NCI-H460 (cell line): Measurements from ENCODE around the gene GBE1. TPM values are rescaled to one million over a fixed set of nuclear protein-coding genes. Genes with fewer than 3 reads are reported as not detected.
"Not testable (repeated sequence)": the region's sequence is repeated elsewhere in the genome, so short reads cannot be mapped to it uniquely, and the experiment has no call there.

Experiments used
- DNase-seq: peaks from one replicate; pipeline ENCODE4 v3.0.0-alpha.2; 2016; ENCODE audit warnings: low read depth; ENCODE audit errors: extremely low read depth
- polyA plus RNA-seq: library from polyadenylated mRNA; depleted of rRNA; stranded (reverse); fragments of >200 nt; gene quantifications from 2 replicates; pipeline ENCODE4 v1.2.3, GENCODE V29; 2014; cell fraction: nucleus; rRNA removed
- total RNA-seq: library from RNA; depleted of rRNA; stranded (reverse); fragments of >200 nt; shearing (Covaris generic); gene quantifications from 2 replicates; pipeline ENCODE4 v1.2.3, GENCODE V29; 2014; rRNA removed

The GBE1 gene
- 77.1 and 78.5 TPM in 2 replicates for total RNA-seq
- polyA plus RNA-seq, result 31.2 and 42.2 TPM in 2 replicates

- DNase-seq, result peak; percentile 93
Measured at GRCh38 chr3:81760924-81761903, at the start of gene GBE1. Gene GBE1 (minus strand): TSS chr3:81761645. CDS start chr3:81761517, 128 bp downstream.

GRCh38 chr3:81808900-81809299 is 47.5 kb upstream of the GBE1 start:
- no peak for DNase-seq

DNA sequence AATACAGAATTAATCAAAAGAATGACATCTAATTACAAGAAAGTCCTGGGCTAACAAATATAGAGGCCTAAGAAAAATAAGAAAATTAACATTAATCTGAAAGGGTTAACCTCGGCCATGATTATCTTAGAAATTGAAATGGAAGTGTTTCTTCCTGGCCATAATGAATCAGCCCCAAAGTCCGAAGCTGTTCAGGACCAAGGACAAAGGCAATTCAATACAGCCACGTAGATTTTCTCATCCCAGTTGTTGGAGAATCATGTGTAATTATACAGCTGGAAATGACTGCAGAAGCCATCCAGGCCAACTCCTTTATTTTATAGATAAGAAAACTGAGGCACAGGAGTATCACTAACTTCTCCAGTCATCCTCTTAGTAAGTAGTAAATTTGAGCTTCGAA is 38.0 kb upstream of the GBE1 start:
- DNase-seq, result no peak

DNA sequence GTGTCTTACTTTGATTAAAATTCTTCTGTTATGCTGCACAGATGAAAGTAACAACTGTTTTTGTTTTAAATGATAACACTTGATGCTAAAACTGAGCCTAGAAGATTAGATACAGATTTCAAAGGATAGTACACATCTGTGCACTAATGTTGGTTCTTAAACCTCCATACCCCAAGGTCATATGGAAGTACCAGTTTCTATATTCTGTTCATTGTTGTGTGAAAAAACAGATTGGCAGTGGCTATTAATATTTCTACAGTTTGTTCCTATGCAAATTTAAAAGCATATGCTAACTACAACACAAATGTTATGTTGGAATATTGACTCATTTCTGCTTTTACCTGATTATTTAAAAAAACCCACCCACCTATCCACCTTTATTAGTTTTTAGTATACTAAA is 32.0 kb upstream of the GBE1 start:
- no peak for DNase-seq

DNA sequence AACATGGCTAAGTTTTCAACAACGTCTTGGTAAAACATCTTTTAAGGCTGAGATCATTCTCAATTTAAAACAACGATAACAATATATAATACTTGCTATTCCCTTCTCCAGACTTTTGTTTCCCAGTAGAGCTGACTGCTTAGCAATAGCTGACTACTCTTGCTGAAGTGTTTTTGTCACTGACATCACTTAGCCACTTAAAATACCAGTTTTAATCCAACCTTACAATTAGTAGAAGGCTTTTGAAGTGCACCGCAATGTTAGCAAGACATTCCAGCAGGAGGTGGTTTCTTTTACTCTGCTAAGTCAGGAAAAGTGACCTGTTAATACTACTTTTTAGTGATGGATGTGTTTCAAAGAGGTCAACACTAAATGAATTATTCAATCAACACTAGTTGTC is 28.7 kb upstream of the GBE1 start:
- DNase-seq, result no peak

DNA sequence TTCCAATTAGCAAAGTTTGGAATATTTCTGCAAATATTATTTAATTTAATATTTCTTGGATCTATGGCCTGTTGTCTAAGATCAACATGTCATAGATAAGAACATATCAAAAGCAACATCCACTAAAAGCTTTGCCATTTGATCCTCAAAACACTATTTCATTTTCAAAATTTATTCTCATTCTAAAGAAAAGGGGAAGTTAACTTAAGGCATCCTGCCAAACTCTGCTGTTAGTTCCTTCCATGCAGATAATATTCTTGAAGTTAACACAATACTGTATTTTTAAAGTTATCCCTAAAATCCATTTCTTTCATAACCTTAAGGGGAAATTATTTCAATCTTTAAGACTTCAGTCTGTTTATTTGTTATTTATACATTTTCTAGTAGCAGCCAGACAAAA is 28.2 kb upstream of the GBE1 start:
- no peak for DNase-seq

- DNase-seq, result no peak
Measured at GRCh38 chr3:81788610-81789009, 27.2 kb upstream of the GBE1 start.

GRCh38 chr3:81788044-81788443 is 26.6 kb upstream of the GBE1 start:
- no peak for DNase-seq

DNA sequence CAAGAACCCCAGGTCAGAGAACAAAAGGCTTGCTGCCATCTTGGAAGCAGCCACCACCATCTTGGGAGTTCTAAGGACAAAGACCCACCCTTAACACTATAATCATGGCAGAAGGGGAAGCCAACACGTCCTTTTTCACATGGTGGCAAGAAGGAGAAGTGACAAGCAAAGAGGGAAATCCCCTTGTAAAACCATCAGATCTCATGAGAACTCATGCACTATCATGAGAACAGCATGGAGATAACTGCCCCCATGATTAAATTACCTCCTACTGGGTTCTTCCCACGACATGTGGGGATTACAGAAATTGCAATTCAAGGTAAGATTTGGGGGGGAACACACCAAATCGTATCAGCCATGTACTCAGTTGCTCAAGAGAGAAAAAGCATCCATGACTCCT is 21.1 kb upstream of the GBE1 start:
- no peak for DNase-seq

DNA sequence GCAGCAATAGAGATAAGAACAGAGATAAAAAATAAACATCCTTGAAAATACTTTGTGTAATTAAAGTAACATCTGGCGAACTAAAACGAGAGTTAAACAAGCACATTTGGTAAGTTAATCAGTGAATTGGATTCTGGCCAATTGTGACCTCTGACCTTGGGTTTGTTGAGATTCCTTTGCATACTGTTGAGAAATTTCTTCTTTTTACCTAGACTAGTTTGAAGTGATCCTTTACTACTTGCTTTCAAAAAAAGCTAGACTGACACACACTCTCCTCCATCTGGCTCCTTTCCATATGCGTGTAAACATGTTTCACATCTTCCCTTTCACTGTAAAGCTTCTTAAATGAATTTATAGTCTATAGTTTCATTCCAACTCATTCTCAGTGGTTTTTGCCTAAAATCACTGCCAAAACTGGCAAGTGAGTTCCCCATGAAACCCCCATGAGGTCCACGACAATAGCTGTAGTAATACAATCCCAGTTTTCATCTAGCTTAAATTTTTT is 17.3 kb upstream of the GBE1 start:
- DNase-seq, result no peak

GRCh38 chr3:81776643-81777042 is 15.2 kb upstream of the GBE1 start:
- DNase-seq, result no peak

DNA sequence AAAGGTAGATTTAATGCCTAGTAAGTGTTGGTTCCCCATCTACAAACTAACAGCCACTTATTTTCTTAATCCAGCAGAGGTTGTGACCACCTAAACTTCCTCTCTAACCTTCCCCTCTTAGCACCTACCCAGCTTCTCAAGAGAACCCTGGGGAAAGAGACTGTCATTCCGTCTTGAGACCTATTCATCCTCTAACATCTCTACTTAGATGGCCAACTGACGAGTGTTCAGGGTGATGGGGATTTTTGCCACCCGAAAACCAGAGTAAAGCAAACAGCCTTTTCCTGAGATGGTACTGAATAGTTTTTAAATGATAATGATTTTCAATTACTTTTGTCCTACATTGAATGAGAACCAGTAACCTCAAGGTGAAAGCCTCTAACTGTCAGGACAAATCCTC is 9.3 kb upstream of the GBE1 start:
- DNase-seq, result no peak

DNA sequence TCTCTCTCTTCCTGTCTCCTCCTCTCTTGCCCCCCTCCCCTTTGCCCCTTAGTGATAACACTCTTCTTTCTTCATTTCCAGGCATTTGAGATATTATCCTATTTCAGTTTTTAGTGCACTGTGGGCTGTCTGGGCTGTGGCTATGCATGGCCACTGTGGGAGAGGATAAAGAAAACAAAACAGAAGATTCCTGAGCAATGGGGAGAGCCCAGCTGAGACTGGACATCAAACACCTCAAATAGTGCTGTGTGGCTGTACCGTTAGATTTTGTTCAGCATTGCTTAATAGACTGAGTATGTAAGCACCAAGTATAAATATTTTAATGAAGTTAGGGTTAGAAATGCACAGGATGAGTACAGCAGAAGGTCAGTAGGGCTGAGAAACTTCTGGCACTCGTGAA is 7.9 kb upstream of the GBE1 start:
- DNase-seq, result no peak

DNA sequence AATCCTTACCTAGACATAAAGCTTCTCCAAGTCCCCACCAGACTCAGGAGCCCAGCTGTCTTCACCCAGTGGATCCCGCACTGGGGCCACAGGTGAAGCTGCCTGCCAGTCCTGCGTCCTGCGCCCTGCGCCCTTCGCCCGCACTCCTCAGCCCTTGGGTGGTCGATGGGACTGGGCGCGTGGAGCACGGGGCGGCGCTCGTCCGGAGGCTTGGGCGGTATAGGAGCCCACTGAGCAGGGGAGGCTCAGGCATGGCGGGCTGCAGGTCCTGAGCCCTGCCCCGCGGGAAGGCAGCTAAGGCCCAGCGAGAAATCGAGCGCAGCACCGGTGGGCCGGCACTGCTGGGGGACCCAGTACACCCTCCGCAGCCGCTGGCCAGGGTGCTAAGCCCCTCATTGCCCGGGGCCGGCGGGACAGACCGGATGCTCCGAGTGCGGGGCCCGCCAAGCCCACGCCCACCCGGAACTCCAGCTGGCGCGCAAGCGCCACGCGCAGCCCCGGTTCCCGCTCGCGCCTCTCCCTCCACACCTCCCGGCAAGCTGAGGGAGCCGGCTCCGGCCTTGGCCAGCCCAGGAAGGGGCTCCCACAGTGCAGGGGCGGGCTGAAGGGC is 5.9 kb upstream of the GBE1 start:
- DNase-seq, result not testable (repeated sequence)

DNA sequence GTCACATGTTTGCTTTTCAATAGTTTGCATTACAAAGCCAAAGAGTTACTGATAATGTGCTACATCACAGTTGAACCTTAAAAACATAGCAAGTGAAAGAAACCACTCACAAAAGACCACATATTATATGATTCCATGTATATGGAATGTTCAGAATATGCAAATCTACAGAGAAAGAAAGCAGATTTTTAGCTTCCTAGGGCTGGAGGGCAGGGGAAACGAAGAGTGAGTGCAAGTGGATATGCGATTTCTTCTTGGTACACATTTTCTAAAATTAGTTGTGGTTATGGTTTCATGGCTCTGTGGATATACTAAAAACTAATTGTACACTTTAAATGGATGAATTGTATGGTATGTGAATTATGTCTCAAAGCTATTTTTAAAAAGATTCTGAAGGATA is 4.0 kb upstream of the GBE1 start:
- DNase-seq, result no peak

DNA sequence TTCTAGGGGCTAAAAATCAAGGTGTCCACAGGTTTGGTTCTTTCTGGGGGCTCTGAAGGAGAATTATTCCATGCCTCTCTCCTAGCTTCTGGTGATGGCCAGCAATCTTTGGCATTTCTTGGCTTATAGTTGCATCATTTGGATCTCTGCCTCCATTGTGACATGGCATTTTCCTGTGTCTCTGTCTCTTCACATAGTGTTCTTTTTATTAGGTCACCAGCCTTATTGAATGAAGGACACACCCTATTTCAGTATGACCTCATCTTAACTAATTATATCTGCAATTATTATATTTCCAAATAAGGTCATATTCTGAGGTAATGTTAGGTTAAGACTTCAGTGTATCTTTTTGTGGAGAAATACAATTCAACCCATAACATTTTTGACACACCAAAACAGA is 3.2 kb upstream of the GBE1 start:
- DNase-seq, result peak; percentile 46

- DNase-seq, result no peak
Measured at GRCh38 chr3:81764002-81764401, 2.6 kb upstream of the GBE1 start.

DNA sequence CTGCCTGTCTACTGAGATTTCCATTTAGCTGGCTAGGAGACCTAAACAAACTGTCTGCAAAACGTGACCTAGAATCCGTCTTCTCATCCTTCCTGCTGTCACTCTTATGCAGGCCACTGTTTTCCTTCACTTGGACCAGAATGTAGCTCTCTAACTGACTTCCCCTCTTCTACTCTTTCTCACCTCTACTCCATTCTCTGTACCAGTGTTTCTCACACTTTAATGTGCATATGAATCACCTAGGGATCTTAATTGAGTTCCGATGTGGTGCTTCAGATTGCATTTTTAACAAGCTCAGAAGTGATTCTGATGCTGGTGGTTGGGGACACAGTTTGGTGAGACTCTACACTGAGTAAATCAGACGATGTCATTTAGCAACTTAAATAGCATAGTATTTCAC is 1.6 kb upstream of the GBE1 start:
- no peak for DNase-seq

DNA sequence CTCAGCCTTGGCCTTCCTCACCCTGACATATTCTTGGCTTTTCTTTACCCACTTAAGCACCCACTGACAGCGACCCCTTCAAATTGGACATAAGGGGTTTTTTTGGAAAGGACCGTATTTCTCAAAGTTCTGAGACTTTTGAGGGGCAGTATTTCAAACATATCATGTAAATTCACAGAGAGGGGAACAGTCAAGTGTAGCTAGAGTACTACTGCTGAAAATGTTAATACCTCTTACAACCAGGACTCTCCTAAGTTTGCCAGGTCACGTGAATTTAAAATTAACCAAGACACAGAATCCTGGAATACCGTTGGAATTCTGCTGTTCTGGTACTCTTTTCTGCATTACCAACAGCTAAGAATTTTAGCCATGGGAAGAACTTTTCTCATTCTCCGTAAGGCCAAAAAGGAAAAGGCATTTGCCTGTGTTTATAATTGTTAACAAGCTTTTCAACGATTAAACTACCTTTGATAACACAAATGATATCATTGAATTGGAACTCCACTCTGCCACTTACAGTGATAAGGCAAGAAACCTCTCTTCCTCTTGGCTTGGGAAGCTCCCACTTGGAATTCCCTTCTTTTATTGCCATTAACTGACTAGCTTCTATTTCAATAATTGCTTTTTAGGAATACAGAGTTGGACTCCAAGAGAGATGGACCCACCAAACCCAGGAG is 597 bp upstream of the GBE1 start:
- no peak for DNase-seq

- no peak for DNase-seq
Measured at GRCh38 chr3:81760215-81760614, 1.2 kb downstream of the GBE1 start.

GRCh38 chr3:81758771-81759170 is 2.7 kb downstream of the GBE1 start:
- DNase-seq, result not testable (repeated sequence)
